GM19467 (cell line): ENCODE data around the gene CTSC.
"Not testable (repeated sequence)": the region's sequence is repeated elsewhere in the genome, so short reads cannot be mapped to it uniquely, and the experiment has no call there.

Experiments used
- ATAC-seq: cut with Tn5 transposase; IDR thresholded peaks from one replicate; pipeline ENCODE4 v1.9.1; 2021; ENCODE audit warnings: mild to moderate bottlenecking, moderate library complexity; ENCODE audit not compliant: unreplicated experiment

Gene CTSC

GRCh38 chr11:88284336-88285050 lies 53.0 kb downstream of the CTSC start:
- no peak for ATAC-seq

- no peak for ATAC-seq
Measured at GRCh38 chr11:88282747-88283515, 54.6 kb downstream of the CTSC start.

- ATAC-seq = no peak
Measured at GRCh38 chr11:88281317-88281712, 56.2 kb downstream of the CTSC start.

- ATAC-seq = no peak
Measured at GRCh38 chr11:88280673-88281316, 56.7 kb downstream of the CTSC start.

GRCh38 chr11:88277349-88277915 lies 60.1 kb downstream of the CTSC start:
- ATAC-seq = no peak

GRCh38 chr11:88275636-88276035 lies 61.9 kb downstream of the CTSC start:
- ATAC-seq = no peak

GRCh38 chr11:88266919-88267318 lies 70.6 kb downstream of the CTSC start:
- peak; percentile 66 for ATAC-seq

- no peak for ATAC-seq
Measured at GRCh38 chr11:88266157-88266556, 71.4 kb downstream of the CTSC start.

GRCh38 chr11:88259431-88259830 lies 78.1 kb downstream of the CTSC start:
- ATAC-seq = no peak

- ATAC-seq = no peak
Measured at GRCh38 chr11:88252208-88252607, 85.3 kb downstream of the CTSC start.

GRCh38 chr11:88250566-88251242 lies 86.8 kb downstream of the CTSC start:
- ATAC-seq = no peak

- no peak for ATAC-seq
Measured at GRCh38 chr11:88249706-88250105, 87.8 kb downstream of the CTSC start.

GRCh38 chr11:88246696-88247095 lies 90.8 kb downstream of the CTSC start:
- no peak for ATAC-seq

- not testable (repeated sequence) for ATAC-seq
Measured at GRCh38 chr11:88245576-88245975, 92.0 kb downstream of the CTSC start.
